Suprapubic skin (tissue), 3 donors: ENCODE results near the gene PLPP7.

Experiments used
- POLR2A ChIP-seq, 2 donors: fragments of 450-650 bp; IDR thresholded peaks; one replicate each; pipeline ENCODE4 v1.6.1; 2017; ENCODE audit warnings: antibody characterized with exemption in 2 of 2, mild to moderate bottlenecking in 2 of 2, moderate library complexity in 2 of 2
- TF ChIP-seq, protein P1 (sequence below), 2 donors: fragments of 200-600 bp in 1 of 2; fragments of 450-650 bp in 1 of 2; sonication (generic) in 1 of 2; IDR thresholded peaks; one replicate each; pipeline ENCODE4 v1.5.1; 2016 to 2019; ENCODE audit warnings: antibody characterized with exemption in 2 of 2, mild to moderate bottlenecking in 1 of 2, moderate library complexity in 1 of 2

DNA sequence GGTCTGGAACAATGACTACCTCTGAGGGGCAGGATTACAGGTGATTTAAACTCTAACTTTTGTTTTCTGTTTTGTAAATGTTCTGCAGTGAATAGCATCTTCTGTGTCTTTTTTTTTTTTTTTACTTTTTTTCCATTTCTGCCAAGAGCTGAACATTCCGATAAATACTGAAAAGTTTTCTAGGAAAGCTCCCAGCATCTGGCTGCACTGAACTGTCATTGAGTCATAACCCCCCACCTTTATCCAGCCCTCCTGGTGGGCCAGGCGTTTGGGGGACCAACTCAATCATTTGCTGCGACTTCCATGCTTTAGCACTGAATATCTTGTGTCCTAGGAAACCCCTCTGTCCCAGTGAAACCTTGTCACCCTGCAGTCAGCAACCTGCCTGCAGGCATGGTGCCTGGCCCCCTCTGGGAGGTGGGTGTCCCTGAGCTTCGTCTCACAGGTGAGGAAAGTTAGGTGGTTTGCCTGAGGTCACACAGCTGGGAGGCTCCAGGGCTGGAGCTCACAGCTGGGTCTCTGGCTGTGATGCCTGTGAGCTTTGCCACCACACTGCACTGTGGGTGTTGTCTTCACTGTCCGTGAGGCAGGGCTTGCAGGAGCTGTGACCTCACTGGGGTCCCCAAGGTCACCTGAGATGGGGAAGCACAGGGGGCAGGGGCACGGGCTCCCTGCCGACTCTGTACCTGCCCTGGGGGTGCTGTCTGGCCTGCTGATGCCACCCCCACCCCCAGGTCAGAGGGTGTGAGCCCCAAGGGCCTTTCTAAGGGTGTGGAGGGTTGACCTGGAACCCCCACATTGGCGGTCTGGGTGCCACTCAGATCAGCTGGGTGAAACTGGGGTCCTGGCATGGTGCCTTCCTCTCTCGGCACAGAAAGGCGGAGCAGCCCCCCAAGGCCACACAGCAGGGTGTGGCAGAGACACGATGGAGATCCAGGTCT, 14.1 kb downstream of the PLPP7 start:
- no peak for TF ChIP-seq POLR2A (IDR thresholded peaks at IDR 0.05)
- TF ChIP-seq, protein P1, sequence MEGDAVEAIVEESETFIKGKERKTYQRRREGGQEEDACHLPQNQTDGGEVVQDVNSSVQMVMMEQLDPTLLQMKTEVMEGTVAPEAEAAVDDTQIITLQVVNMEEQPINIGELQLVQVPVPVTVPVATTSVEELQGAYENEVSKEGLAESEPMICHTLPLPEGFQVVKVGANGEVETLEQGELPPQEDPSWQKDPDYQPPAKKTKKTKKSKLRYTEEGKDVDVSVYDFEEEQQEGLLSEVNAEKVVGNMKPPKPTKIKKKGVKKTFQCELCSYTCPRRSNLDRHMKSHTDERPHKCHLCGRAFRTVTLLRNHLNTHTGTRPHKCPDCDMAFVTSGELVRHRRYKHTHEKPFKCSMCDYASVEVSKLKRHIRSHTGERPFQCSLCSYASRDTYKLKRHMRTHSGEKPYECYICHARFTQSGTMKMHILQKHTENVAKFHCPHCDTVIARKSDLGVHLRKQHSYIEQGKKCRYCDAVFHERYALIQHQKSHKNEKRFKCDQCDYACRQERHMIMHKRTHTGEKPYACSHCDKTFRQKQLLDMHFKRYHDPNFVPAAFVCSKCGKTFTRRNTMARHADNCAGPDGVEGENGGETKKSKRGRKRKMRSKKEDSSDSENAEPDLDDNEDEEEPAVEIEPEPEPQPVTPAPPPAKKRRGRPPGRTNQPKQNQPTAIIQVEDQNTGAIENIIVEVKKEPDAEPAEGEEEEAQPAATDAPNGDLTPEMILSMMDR (IDR thresholded peaks at IDR 0.05) = no peak
